NAMALWA (cell line): ENCODE results near the gene TMPRSS6.

Experiments
- DNase-seq: peaks from one replicate; pipeline ENCODE4 v3.0.0-alpha.2; 2015; ENCODE audit warnings: low spot score

Gene TMPRSS6

DNA sequence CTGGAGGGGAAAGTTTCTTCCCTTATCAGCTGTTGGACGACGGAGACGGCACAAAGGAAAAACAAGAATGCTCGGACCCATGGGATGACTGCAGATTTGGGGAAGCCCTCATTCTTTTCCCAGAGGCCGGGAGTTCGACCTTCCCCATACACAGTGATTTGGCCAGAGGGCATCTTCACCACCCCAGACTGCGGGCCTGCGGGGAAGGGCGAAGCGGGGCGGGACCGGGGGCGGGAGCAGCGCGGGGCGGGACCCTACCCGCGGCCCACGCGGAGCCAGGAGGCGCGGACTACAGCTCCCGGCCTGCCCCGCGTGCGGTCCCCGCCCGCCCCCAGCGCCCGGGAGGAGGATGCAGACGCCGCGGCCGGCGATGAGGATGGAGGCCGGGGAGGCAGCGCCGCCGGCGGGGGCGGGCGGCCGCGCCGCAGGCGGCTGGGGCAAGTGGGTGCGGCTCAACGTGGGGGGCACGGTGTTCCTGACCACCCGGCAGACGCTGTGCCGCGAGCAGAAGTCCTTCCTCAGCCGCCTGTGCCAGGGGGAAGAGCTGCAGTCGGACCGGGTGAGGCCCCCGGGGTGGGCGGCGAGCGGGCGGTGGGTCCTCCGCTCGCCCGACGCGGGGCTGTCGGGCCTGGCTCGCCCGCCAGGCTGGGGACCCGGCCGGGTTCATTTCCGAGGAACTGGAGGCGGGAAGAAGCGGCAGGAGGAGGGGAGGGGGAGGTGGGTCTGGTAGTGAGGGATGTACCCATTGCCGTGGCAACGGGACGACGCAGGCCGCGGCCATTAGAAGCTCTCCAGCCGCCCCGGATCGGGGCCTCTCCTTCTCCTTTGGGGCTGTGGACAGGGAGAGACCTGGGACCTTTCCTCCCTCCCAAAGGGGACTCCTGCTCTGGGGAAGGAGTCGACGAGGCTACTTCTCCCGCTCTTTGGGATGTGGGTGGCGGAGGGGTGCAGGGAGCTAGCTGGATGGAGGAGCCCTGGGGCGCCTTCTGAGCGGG is 57.8 kb downstream of the TMPRSS6 start, which contains the start of gene KCTD17:
TSS of gene KCTD17 (plus strand) at position 352 of the 995 bp plus-strand sequence. CDS start at position 371, 19 bp downstream.
- DNase-seq: peak; percentile 79

DNA sequence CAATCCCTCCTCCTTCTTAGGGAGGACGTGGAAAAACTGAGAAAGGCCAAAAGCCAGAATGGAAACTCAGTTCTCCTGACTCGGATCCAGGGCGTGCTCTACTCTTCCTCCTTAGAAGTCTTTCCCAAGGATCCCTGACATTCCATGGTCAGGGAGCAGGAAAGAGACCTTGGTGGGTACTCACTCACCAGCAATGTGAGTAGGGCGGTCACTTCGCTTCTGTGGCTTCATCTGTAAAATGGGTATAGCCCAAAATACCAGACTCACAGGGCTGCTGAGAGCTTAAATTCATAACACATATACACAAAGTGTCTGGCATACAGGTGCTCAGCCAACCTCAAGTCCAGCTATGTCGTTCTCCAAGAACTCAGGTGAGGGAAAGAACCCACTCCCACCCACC is 58.6 kb downstream of the TMPRSS6 start:
- DNase-seq: no peak

DNA sequence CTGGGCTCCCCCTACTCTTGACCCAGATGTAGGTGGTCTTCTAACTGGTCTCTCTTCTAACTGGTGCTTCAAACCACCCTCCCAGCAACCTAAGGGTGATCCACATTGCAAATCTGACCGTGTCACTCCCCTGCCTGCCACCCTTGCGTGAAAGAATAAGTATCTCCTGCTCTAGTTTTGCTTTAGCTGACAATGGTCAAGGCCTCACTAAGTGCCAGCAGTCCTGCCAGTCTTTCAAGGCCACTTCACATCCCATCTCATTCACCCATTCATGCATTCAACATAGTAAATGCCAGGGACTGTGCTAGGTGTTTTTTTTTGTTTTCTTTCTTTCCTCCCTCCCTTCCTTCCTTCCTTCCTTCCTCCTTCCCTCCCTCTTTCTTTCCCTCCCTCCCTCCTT is 60.3 kb downstream of the TMPRSS6 start:
- DNase-seq: no peak

DNA sequence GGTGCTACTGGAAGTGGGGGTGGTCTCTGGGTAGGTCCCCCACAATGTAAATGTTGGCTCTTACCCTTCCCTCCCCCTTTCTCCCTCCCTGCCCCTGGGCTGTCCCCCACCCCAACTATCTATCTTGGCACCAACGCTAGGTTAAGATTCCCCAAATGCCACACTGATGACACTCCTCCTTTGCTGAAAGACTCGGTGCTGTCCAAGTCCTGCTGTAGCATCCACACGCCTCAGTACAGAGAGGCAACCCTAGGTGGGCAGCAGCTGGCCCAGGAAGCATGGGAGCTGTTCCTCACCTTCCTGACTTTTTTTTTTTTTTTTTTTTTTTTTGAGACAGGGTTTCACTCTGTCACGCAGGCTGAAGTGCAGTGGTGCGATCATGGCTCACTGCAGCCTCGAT is 61.4 kb downstream of the TMPRSS6 start:
- no peak for DNase-seq

GRCh38 chr22:37047006-37047405 is 62.5 kb downstream of the TMPRSS6 start:
- DNase-seq: no peak

GRCh38 chr22:37046589-37046988 is 62.9 kb downstream of the TMPRSS6 start:
- DNase-seq: no peak

DNA sequence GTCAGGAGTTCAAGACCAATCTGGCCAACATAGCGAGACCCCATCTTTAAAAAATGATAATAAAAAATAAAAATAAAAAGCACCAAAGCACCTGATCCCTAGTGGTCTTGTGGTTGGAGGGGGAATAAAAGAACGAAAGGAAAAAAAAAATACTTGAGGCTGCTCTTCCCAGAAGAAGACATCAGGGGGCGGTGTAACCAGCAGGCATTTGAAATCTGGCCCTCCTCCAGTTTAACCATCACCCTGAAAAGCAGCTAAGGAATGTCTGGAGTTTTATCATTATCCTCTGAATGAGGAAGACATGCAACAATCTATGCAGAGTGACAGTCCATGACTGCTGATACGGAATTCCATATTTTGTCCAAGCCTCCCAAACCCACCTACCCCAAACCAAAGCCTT is 63.6 kb downstream of the TMPRSS6 start:
- peak; percentile 48 for DNase-seq

DNA sequence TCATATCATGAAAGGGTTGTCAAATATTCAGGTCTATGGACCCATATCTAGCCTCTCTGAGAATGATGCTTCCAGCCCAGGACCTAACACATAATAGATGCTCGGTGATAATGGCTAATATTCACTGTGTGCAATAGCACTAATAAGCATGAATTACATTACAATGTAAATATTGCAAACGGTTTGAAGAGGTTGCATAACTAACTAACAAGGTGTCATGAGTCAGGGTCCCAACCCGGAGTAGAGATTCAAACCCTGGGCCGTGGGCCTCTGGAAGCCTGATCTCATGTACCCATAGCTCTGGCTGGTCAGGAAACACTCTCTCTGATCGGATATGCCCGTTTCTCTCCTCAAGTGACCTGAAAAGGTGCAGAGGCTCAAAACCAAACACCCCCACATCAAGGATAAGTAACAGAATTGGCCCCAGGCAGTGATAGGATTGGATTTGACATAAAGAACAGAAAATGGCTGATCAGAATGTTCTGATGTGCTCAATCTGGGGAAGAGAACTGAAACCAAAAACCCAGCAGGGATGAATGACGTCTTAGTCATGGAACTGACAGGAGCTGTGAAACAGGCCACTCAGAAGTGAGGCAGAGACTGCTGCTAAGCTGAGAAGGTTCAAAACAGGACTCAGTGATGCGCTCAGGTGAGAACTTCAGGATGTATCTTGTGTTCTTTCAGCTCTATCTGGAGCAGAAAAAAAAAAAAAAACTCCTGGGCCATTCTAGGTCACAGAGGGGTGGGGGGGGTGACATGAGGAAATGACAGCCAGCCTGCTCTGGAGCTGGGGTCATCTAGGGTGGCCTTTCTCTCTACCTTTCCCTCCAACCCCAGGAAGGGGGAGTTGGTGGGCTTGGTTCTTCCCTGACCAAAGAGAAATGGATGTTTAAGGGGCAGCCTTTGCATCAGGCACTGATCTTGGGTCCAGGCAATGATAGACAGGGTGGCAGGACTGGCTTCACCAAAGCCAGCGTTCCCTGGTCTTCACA is 64.6 kb downstream of the TMPRSS6 start:
- DNase-seq: no peak

- DNase-seq: peak; percentile 83
These were observed 65.5 kb downstream of the TMPRSS6 start for GRCh38 chr22:37043828-37044538.

- no peak for DNase-seq
These were observed 66.2 kb downstream of the TMPRSS6 start for GRCh38 chr22:37043209-37043827.

DNA sequence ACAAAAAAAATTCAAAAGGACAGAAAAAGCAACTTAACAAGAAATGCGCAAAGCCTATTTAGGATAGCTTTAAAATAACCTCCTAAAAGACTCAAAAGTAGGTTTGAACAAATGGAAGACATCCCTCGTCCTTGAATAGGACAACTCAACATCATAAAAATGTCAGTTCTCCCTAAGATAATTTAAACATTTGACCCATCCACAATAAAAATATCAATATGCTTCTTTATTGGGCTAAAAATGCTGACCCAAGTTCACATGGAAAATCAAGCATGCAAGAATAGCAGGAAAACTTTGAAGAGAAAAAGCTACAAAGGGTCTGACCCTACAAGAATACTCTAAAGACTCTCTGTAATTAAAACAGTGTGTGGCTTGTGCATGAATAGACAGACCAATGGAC is 70.0 kb downstream of the TMPRSS6 start:
- no peak for DNase-seq

- no peak for DNase-seq
These were observed 71.8 kb downstream of the TMPRSS6 start for GRCh38 chr22:37037669-37038068.

- no peak for DNase-seq
These were observed 72.7 kb downstream of the TMPRSS6 start for GRCh38 chr22:37036655-37037377.

DNA sequence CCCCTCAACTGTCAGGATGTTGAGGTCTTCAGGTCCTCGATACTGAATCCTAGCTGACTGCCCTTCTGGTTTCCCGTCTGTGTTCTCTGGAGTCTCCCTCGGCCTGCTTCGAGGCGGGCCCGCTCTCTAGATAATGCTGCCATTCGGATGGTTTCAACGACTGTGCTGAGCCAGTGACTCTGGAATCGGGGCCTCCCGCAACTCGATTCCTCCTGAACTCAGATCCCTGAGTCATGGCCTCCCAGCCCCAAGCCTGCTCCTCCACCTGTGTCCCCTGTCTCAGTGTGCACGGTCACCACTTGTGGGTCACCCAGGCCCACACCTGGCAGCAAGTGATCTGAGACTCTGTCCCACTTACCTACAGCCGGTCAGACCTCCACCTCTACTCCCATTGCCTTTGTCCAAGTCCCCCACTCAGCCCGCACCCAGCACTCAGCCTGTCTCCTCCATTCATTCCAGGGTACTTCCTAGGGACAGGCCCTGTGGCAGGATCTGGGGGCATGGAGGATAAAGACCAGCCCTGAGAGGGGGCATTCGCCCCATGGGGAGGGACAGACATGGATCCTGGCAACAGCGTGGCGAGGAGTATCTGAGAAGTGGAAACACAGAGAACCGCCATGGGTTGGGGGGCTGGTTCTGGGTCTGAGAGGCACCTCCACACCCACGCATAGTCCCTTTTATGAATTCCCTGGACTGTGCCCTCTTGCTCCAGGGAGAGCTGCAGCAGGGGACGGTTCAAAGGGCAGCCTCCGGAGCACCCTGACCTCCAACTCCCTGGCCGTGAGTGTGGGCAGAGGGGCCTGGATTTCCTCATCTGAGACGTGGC is 75.7 kb downstream of the TMPRSS6 start:
- DNase-seq: no peak

GRCh38 chr22:37032535-37033460 is 76.7 kb downstream of the TMPRSS6 start:
- DNase-seq: no peak

DNA sequence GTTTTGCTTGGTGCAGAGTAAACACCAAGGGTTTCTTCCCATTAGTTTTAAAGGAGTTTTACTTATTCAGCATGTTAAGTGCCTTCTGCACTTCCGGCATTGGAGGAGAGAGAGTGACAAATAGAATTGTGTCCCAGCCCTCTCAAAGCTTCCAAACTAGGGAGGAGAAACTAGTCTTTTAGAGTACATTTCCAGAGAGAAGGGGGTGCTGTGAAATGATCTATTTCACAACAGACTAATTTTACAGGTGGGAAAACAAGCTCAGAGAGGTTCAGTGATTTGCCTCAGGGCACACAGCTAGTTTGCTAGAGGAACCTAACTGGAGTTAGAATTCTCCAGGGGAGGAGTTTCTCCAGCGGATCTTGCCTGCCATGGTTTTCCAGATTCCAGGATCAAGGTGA is 77.4 kb downstream of the TMPRSS6 start:
- no peak for DNase-seq

GRCh38 chr22:37030560-37031281 is 78.8 kb downstream of the TMPRSS6 start:
- DNase-seq: no peak
